A673 (cell line): ENCODE measurements around the gene GTF2F1. TPM values are rescaled to one million over a fixed set of nuclear protein-coding genes. Genes with fewer than 3 reads are reported as not detected.
"Not testable (repeated sequence)": the region's sequence is repeated elsewhere in the genome, so short reads cannot be mapped to it uniquely, and the experiment has no call there.

Source experiments
- BruUV-seq: library from RNA; stranded (reverse); fragments of 400-500 nt; replicated peaks from 2 replicates; lab custom pipeline; 2021; lab: Mats Ljungman, UMichigan
- CTCF ChIA-PET: fragments of 300-600 bp; sonication (Branson Sonifier 250); formaldehyde crosslinking; loops from one replicate; lab custom pipeline; 2022; ENCODE audit warnings: antibody characterized with exemption; lab: Charles Lee
- POLR2A ChIA-PET: fragments of 300-600 bp; sonication (Branson Sonifier 250); formaldehyde crosslinking; loops from one replicate; lab custom pipeline; 2022; ENCODE audit warnings: antibody characterized with exemption; ENCODE audit not compliant: low non-redundant PET; lab: Charles Lee
- DNase-seq: peaks from one replicate; pipeline ENCODE4 v3.0.0-alpha.2; 2015; ENCODE audit warnings: low spot score
- H3K27ac ChIP-seq: fragments of 200-600 bp; sonication (generic); 2 replicates; pipeline ENCODE4 v1.5.1; 2016; ENCODE audit warnings: mixed run types, low read depth, mild to moderate bottlenecking, mixed read lengths, antibody characterized with exemption, low read length; ENCODE audit not compliant: poor library complexity, severe bottlenecking
- H3K27me3 ChIP-seq: fragments of 200-600 bp; sonication (generic); replicated peaks from 2 replicates; pipeline ENCODE4 v1.6.1; 2017; ENCODE audit warnings: mixed run types, low read depth, mild to moderate bottlenecking, mixed read lengths, antibody characterized with exemption, low read length; ENCODE audit not compliant: insufficient read depth, poor library complexity
- H3K36me3 ChIP-seq: fragments of 200-600 bp; sonication (generic); 2 replicates; pipeline ENCODE4 v1.6.1; 2016; ENCODE audit warnings: mixed run types, mild to moderate bottlenecking, mixed read lengths, antibody characterized with exemption, low read length; ENCODE audit not compliant: insufficient read depth, poor library complexity, severe bottlenecking
- H3K4me1 ChIP-seq: fragments of 200-600 bp; sonication (generic); 2 replicates; pipeline ENCODE4 v1.6.1; 2017; ENCODE audit warnings: mixed run types, mild to moderate bottlenecking, mixed read lengths, antibody characterized with exemption, low read length; ENCODE audit not compliant: insufficient read depth, poor library complexity, severe bottlenecking
- H3K4me3 ChIP-seq: fragments of 200-600 bp; sonication (generic); 2 replicates; pipeline ENCODE4 v1.5.1; 2016; ENCODE audit warnings: low read depth, mixed run types, mild to moderate bottlenecking, mixed read lengths, low read length; ENCODE audit not compliant: poor library complexity, severe bottlenecking
- H3K9me3 ChIP-seq: fragments of 200-600 bp; sonication (generic); 2 replicates; pipeline ENCODE4 v1.6.1; 2016; ENCODE audit warnings: mixed run types, low read depth, mild to moderate bottlenecking, mixed read lengths, antibody characterized with exemption, low read length; ENCODE audit not compliant: poor library complexity, severe bottlenecking
- EZH2 ChIP-seq: fragments of 200-600 bp; sonication (generic); IDR thresholded peaks from 2 replicates; pipeline ENCODE4 v1.6.1; 2017; ENCODE audit warnings: borderline replicate concordance, low read depth, mild to moderate bottlenecking, mixed read lengths, antibody characterized with exemption, low read length; ENCODE audit not compliant: poor library complexity, severe bottlenecking
- intact Hi-C: fragments of 100-400 bp; cut with micrococcal nuclease; formaldehyde crosslinking; loops from one replicate; pipeline ENCODE4 v1.10.0; 2022; ENCODE audit not compliant: unreplicated experiment
- total RNA-seq: library from RNA; stranded (reverse); gene quantifications from 2 replicates; pipeline ENCODE4 v1.2.3, GENCODE V29; 2021
- TF ChIP-seq, protein P1 (sequence below): fragments of 300-800, 200-600 bp; sonication (generic); conservative IDR thresholded peaks from 2 replicates; pipeline ENCODE4 v1.5.1; 2017; ENCODE audit warnings: low read depth, mild to moderate bottlenecking, antibody characterized with exemption, low read length, moderate library complexity, mixed read lengths

The GTF2F1 gene
- total RNA-seq, 1 experiment from 2014 or later: 106 TPM

DNA sequence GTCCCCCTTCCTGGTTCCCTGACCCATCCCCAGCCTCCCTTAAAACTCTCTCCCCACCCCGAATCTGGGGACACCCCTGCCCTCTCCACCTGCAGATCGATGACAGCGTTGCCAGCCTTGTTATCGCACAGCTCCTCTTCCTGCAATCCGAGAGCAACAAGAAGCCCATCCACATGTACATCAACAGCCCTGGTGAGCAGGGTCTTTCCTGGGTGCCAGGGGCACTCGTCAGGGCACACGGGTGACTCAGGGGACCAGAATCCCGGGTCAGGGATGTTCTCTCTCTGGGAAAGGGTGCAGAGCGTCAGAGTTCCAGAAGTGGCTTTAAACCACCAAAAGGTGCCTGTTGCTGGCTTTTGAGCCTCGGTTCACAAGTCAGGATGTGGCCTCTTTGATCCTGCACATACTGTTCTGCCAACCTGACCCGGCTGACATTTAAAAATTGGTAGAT, 30.6 kb downstream of the GTF2F1 start:
- peak overlapping the region; percentile 92 for H3K27ac ChIP-seq
- ChIA-PET POLR2A (interaction anchor here (0.5 kb wide), 1 partner anchor 310 kb away, joined by 3 read pairs; no protein-coding TSS in a partner anchor), CTCF (interaction anchor here (0.6 kb wide), 1 partner anchor 9 kb away, joined by 3 read pairs; no protein-coding TSS in a partner anchor)
- TF ChIP-seq, protein P1, sequence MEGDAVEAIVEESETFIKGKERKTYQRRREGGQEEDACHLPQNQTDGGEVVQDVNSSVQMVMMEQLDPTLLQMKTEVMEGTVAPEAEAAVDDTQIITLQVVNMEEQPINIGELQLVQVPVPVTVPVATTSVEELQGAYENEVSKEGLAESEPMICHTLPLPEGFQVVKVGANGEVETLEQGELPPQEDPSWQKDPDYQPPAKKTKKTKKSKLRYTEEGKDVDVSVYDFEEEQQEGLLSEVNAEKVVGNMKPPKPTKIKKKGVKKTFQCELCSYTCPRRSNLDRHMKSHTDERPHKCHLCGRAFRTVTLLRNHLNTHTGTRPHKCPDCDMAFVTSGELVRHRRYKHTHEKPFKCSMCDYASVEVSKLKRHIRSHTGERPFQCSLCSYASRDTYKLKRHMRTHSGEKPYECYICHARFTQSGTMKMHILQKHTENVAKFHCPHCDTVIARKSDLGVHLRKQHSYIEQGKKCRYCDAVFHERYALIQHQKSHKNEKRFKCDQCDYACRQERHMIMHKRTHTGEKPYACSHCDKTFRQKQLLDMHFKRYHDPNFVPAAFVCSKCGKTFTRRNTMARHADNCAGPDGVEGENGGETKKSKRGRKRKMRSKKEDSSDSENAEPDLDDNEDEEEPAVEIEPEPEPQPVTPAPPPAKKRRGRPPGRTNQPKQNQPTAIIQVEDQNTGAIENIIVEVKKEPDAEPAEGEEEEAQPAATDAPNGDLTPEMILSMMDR: no peak
- no peak for TF ChIP-seq EZH2
- no peaks in the 10 kb centered on the region for H3K4me1 ChIP-seq
- H3K27me3 ChIP-seq: no peaks in the 10 kb centered on the region
- TSS peak; percentile 68 for BruUV-seq
- no peak for DNase-seq
- peak overlapping the region; percentile 89 for H3K4me3 ChIP-seq
- peaks cover 30% of the 10 kb centered on the region for H3K36me3 ChIP-seq
- no peaks in the 10 kb centered on the region for H3K9me3 ChIP-seq
- intact Hi-C loops: no loop called here

DNA sequence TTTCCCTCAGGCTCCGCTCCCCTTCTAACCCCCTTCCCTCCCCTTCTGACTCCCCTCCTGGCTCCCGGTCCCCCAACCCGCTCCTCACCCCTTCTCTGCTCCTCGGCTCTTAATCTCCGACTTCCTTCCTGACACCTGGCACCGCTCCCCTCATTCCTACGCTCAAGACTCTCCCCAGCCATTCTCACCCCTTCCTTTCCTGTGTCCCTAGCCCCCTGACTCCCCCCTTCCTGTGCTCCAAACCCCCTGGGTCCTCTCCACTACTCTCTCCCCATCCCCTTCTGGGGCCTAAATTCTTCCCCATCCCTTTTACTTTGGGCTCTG, 31.0 kb downstream of the GTF2F1 start:
- TF ChIP-seq, protein P1: no peak
- H3K9me3 ChIP-seq: no peaks in the 10 kb centered on the region
- BruUV-seq: no TSS peak
- H3K36me3 ChIP-seq: peaks cover 26% of the 10 kb centered on the region
- intact Hi-C loops: no loop called here
- peak overlapping the region; percentile 89 for H3K4me3 ChIP-seq
- peak overlapping the region; percentile 92 for H3K27ac ChIP-seq
- POLR2A ChIA-PET: no interaction called here
- CTCF ChIA-PET: no interaction called here
- DNase-seq: no peak
- H3K27me3 ChIP-seq: no peaks in the 10 kb centered on the region
- no peaks in the 10 kb centered on the region for H3K4me1 ChIP-seq

DNA sequence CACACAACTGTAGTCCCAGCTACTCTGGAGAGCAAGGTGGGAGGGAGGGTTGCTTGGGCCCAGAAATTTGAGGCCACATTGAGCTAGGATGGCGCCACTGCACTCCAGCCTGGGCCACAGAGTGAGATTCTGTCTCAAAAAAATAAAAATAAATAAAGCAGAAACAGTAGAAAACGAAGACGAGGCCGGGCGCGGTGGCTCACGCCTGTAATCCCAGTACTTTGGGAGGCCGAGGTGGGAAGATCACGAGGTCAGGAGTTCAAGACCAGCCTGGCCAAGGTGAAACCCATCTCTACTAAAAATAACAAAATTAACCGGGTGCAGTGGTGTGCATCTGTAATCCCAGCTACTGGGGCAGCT, 32.1 kb downstream of the GTF2F1 start:
- intact Hi-C loops, H3K27me3 ChIP-seq, DNase-seq, H3K9me3 ChIP-seq, H3K4me1 ChIP-seq, BruUV-seq: not testable (repeated sequence)
- ChIA-PET POLR2A (interaction anchor here (0.9 kb wide), 1 partner anchor 12 kb away, joined by 11 read pairs; the partner anchor contains the start of gene ALKBH7), CTCF (interaction anchor here (1.0 kb wide), 1 partner anchor 235 kb away, joined by 3 read pairs; no protein-coding TSS in a partner anchor)
- Histone ChIP-seq H3K4me3 (peak overlapping the region; percentile 89), H3K36me3 (peaks cover 15% of the 10 kb centered on the region), H3K27ac (peak overlapping the region; percentile 92)

DNA sequence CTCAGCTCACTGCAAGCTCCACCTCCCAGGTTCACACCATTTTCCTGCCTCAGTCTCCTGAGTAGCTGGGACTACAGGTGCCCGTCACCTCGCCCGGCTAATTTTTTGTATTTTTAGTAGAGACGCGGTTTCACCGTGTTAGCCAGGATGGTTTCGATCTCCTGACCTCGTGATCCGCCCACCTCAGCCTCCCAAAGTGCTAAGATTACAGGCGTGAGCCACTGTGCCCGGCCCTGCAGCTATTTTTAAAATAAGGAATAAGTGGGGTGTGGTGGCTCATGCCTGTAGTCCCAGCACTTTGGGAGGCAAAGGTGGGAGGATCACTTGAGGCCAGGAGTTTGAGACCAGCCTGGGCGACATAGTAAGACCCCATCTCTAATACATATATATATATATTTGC, 32.5 kb downstream of the GTF2F1 start:
- H3K9me3 ChIP-seq, H3K4me1 ChIP-seq, DNase-seq, intact Hi-C loops, H3K4me3 ChIP-seq, H3K27ac ChIP-seq, H3K27me3 ChIP-seq, CTCF ChIA-PET, BruUV-seq: not testable (repeated sequence)
- peaks cover 12% of the 10 kb centered on the region for H3K36me3 ChIP-seq
- POLR2A ChIA-PET: interaction anchor here (0.9 kb wide), 1 partner anchor 12 kb away, joined by 11 read pairs; the partner anchor contains the start of gene ALKBH7
